Measurements from ENCODE around the gene NT5DC2. TPM values are rescaled to one million over a fixed set of nuclear protein-coding genes. Genes with fewer than 3 reads are reported as not detected.
A peak's percentile ranks its signal among the peaks of the same experiment; 100 is the strongest.

The NT5DC2 gene
- total and polyA plus RNA-seq, 7 donors = 6.8 to 13.7 (median 10.3) TPM

GRCh38 chr3:52539010-52539653 is 5.5 kb upstream of the NT5DC2 start:
- DNase-seq = no peak
- TF ChIP-seq, protein P1, sequence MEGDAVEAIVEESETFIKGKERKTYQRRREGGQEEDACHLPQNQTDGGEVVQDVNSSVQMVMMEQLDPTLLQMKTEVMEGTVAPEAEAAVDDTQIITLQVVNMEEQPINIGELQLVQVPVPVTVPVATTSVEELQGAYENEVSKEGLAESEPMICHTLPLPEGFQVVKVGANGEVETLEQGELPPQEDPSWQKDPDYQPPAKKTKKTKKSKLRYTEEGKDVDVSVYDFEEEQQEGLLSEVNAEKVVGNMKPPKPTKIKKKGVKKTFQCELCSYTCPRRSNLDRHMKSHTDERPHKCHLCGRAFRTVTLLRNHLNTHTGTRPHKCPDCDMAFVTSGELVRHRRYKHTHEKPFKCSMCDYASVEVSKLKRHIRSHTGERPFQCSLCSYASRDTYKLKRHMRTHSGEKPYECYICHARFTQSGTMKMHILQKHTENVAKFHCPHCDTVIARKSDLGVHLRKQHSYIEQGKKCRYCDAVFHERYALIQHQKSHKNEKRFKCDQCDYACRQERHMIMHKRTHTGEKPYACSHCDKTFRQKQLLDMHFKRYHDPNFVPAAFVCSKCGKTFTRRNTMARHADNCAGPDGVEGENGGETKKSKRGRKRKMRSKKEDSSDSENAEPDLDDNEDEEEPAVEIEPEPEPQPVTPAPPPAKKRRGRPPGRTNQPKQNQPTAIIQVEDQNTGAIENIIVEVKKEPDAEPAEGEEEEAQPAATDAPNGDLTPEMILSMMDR (IDR thresholded peaks at IDR 0.05) = no peak
- H3K4me1 ChIP-seq = peaks cover 33% of the 10 kb centered on the region
- ATAC-seq = no peak
- H3K4me3 ChIP-seq = peak overlapping the region; percentile 83
- peaks cover 0 to 28% of the 10 kb centered on the region in 2 donors for H3K36me3 ChIP-seq (ENCODE audit: insufficient read depth in 1 of 2, low read depth in 1 of 2)
- H3K27ac ChIP-seq = peak overlapping the region; percentile 96
- H3K27me3 ChIP-seq (ENCODE audit: insufficient read depth in 3 of 3, low read length in 2 of 3) = no peaks in the 10 kb centered on the region
- intact Hi-C loops (cut with DNase I) = loop anchor here in 1 of 2 donors (5.0 kb wide), 1 partner anchor 67 kb away; no protein-coding TSS in a partner anchor
- WGBS, 3 donors = 83 to 85% (median 83%) methylated on average over 5 of the region's 5 CpGs
- no peaks in the 10 kb centered on the region for H3K9me3 ChIP-seq

- intact Hi-C loops (cut with DNase I) = loop anchor here in 1 of 2 donors (5.0 kb wide), 1 partner anchor 66 kb away; no protein-coding TSS in a partner anchor
- Histone ChIP-seq H3K27me3 (ENCODE audit: insufficient read depth in 3 of 3, low read length in 2 of 3) (no peaks in the 10 kb centered on the region), H3K9me3 (no peaks in the 10 kb centered on the region), H3K36me3 (ENCODE audit: insufficient read depth in 1 of 2, low read depth in 1 of 2) (peaks cover 0 to 17% of the 10 kb centered on the region in 2 donors), H3K4me1 (peaks cover 33% of the 10 kb centered on the region), H3K27ac (peak overlapping the region; percentile 96), H3K4me3 (peak overlapping the region; percentile 83)
- no peak for DNase-seq
- TF ChIP-seq, protein P1 (IDR thresholded peaks at IDR 0.05) = no peak
- 52 to 63% (median 63%) methylated on average over 7 of the region's 7 CpGs for WGBS, 3 donors
- ATAC-seq = no peak
Observed at GRCh38 chr3:52537726-52538421, 4.2 kb upstream of the NT5DC2 start.

DNA sequence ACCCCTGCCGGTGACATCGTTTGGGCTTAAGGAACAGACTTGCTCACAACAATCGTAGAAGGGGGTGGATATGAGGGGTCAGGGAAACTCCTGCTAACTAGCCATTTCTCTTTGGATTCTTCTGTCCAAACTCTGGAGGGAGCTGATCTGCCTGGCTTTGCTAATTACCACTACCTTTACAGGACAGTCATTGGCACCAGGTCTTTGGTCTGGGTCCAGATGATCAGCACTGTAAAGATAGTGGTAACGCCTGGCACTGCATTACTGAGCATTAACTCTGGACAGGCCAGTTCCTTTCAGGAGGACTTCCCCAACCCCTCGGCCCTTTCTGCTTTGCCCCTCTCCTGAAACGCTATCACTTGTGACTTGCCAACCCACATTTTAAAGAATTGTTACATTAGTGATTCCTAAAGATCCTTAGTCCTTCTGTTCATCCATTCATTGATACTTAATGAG is 3.5 kb upstream of the NT5DC2 start:
- Histone ChIP-seq H3K27me3 (ENCODE audit: insufficient read depth in 3 of 3, low read length in 2 of 3) (no peaks in the 10 kb centered on the region), H3K36me3 (ENCODE audit: insufficient read depth in 1 of 2, low read depth in 1 of 2) (peaks cover 0 to 15% of the 10 kb centered on the region in 2 donors), H3K4me3 (peak overlapping the region; percentile 83), H3K27ac (peak overlapping the region; percentile 96), H3K9me3 (no peaks in the 10 kb centered on the region), H3K4me1 (peaks cover 33% of the 10 kb centered on the region)
- no peak for DNase-seq
- TF ChIP-seq, protein P1 (IDR thresholded peaks at IDR 0.05) = no peak
- intact Hi-C loops (cut with DNase I) = loop anchor here in 1 of 2 donors (5.0 kb wide), 1 partner anchor 65 kb away; no protein-coding TSS in a partner anchor
- 1 to 5% (median 3%) methylated on average over 6 of the region's 6 CpGs for WGBS, 3 donors
- ATAC-seq = peak in 3 of 4 donors; percentile 1 to 25 (median 18)

DNA sequence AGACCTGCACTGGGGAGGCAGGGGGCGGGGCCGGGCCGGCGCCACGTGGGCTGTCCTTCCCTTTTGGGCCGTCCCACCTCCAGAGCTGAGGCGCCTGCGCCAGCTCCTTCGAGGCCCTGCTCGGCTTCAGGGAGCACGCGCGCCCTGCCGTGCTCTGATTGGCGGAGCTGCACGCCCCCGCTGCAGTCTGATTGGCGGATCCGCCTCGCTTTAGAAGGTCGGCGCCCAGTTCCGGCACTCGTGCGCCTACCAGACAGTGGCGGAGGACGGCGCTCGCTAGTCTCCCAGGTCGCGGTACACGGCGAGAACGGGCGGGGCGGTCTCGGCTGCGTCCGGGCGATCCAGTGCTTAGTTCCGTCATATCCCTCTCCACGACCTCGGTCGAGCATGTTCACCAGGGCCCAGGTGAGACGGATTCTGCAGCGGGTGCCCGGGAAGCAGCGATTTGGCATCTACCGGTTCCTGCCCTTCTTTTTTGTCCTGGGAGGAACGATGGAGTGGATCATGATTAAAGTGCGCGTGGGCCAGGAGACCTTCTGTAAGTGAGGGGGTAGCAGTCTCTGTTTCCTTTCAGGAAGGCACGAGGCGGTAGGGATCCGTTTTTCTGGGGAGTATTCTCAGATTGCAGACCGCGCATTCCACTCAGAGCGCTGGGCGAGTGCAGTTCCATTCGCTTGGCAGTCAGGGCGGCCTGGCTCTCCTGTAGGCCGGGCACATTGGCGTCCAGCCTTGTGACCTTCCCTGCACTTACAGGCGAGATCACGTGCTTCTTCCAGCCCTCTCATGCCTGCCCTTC is 2.9 kb upstream of the NT5DC2 start, which contains the start of gene UQCC5:
Gene UQCC5, plus strand, starts transcription at position 237 of the 796 bp plus-strand sequence. Its CDS starts 151 bp downstream, at position 388.
- WGBS, 3 donors = 0 to 1% (median 0%) methylated on average over 62 to 65 of the region's 65 CpGs
- DNase-seq (peak; percentile 98 to 99), ATAC-seq (peak; percentile 91 to 94 (median 93))
- Histone ChIP-seq H3K9me3 (no peaks in the 10 kb centered on the region), H3K4me1 (peaks cover 33% of the 10 kb centered on the region), H3K36me3 (ENCODE audit: insufficient read depth in 1 of 2, low read depth in 1 of 2) (peaks cover 0 to 12% of the 10 kb centered on the region in 2 donors), H3K4me3 (peak within 1 kb of the TSS; percentile 83), H3K27ac (peak within 1 kb of the TSS; percentile 96), H3K27me3 (ENCODE audit: insufficient read depth in 3 of 3, low read length in 2 of 3) (no peaks in the 10 kb centered on the region)
- TF ChIP-seq, protein P1 (IDR thresholded peaks at IDR 0.05) = no peak
- intact Hi-C loops (cut with DNase I) = loop anchor here in 1 of 2 donors (5.0 kb wide), 1 partner anchor 64 kb away; no protein-coding TSS in a partner anchor
